ENCODE measurements around the gene TTF2. TPM values are rescaled to one million over a fixed set of nuclear protein-coding genes. Genes with fewer than 3 reads are reported as not detected.

The TTF2 gene
- total RNA-seq, 1 donor from 2014 or later, result 53.0 TPM

DNA sequence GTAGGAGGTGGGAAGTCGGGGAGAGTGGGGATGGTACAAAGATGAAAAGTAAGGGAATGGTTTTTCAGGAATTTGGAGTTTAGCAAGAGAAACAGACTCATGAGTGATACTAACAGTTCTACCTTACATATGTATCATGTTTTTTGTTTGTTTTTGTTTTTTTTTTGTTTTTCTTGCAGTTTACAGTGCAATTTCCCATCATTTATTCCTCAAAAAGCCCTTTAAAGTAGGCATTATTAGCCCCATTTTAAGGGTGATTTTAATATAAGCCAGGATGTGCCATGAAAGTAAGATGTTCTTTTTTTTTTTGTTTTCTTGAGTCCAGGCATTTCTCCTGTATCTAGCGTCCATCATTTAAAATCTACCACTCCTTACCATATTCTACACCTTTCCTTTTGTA, 75.2 kb downstream of the TTF2 start:
- no peak for DNase-seq (ENCODE audit: low read depth)
- TF ChIP-seq, protein P1, sequence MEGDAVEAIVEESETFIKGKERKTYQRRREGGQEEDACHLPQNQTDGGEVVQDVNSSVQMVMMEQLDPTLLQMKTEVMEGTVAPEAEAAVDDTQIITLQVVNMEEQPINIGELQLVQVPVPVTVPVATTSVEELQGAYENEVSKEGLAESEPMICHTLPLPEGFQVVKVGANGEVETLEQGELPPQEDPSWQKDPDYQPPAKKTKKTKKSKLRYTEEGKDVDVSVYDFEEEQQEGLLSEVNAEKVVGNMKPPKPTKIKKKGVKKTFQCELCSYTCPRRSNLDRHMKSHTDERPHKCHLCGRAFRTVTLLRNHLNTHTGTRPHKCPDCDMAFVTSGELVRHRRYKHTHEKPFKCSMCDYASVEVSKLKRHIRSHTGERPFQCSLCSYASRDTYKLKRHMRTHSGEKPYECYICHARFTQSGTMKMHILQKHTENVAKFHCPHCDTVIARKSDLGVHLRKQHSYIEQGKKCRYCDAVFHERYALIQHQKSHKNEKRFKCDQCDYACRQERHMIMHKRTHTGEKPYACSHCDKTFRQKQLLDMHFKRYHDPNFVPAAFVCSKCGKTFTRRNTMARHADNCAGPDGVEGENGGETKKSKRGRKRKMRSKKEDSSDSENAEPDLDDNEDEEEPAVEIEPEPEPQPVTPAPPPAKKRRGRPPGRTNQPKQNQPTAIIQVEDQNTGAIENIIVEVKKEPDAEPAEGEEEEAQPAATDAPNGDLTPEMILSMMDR (conservative IDR thresholded peaks at IDR 0.05; ENCODE audit: low read depth, low read length), result no peak
- no peak overlapping the region for H3K4me3 ChIP-seq (ENCODE audit: low read depth, low read length)

DNA sequence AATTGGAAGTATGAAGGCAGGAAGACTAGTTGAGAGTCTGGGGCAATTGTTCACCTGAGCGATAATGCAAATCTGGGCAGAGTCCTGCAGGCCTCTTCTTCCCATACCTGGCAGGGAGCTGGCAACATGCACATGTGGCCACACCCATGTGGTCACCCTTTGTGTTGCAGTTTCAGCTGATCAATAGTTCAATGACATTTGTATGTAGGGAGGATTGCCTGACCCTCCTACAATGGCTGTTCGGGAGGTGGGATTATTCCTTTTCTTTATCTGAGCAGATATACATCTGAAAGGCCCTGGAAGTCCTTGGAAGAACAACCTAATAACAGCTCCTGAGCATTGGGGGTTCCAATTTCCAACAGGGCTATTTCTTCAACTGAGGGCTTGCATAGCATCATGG, 76.6 kb downstream of the TTF2 start:
- no peak overlapping the region for H3K4me3 ChIP-seq (ENCODE audit: low read depth, low read length)
- no peak for DNase-seq (ENCODE audit: low read depth)
- TF ChIP-seq, protein P1 (conservative IDR thresholded peaks at IDR 0.05; ENCODE audit: low read depth, low read length), result no peak

DNA sequence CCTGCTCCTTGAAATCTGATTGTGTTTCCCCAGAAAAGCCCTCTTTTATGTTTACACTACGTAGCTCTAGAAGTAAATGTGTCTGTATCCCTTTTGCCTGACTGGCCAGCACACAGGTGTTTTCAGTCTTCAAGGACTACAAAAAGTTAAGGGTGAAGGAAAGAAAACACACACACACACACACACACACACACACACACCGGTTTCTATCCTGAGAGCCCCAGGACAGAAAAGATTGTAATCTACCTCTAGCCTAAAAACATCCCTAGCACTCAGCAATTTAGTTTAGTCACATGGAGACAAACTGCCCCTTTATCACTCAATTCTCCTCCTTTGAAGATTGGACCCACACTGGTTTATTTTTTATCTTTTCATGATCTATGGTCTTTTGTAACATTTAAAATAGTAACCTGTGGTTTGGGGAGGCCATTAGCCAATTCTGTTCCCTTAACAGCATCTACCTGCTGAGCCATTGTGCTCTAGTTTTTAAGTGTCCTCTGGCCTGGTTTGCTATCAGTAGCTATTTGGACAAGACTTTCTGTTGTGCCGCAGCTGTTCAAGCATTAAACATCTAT, 77.2 kb downstream of the TTF2 start:
- TF ChIP-seq, protein P1 (conservative IDR thresholded peaks at IDR 0.05; ENCODE audit: low read depth, low read length), result no peak
- H3K4me3 ChIP-seq (ENCODE audit: low read depth, low read length), result no peak overlapping the region
- no peak for DNase-seq (ENCODE audit: low read depth)

DNA sequence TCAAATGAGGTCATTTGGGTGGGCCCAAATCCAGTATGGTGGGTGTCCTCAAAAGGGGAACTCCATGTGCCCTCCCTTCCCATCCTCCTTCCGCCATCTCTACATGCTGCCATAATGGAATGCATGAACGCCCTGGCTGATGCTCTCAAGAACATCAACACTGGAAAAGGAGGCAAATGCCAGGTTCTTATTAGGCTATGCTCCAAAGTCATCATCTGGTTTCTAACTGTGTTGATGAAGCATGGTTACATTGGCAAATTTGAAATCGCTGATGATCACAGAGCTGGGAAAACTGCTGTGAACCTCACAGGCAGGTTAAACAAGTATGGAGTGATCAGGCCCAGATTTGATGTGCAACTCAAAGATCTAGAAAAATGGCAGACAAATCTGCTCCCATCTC, 78.0 kb downstream of the TTF2 start:
- TF ChIP-seq, protein P1 (conservative IDR thresholded peaks at IDR 0.05; ENCODE audit: low read depth, low read length), result no peak
- H3K4me3 ChIP-seq (ENCODE audit: low read depth, low read length), result no peak overlapping the region
- DNase-seq (ENCODE audit: low read depth), result no peak

DNA sequence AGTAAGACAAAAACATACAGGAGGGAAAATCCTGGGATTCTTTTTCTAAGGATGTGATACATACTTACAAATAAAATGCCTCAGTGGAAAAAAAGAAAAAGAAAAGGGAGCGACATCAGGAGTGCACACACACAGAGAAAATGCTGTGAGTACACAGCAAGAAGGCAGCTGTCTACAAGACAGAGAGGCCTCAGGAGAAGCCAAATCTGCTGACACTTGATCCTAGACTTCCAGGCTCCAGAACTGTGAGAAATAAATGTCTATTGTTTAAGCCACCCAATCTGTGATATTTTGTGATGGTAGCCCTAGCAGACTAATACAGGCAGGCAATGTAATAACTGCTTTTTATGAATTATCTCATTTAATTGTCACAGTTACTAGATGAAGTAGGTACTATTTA, 78.4 kb downstream of the TTF2 start:
- DNase-seq (ENCODE audit: low read depth), result no peak
- TF ChIP-seq, protein P1 (conservative IDR thresholded peaks at IDR 0.05; ENCODE audit: low read depth, low read length), result no peak
- H3K4me3 ChIP-seq (ENCODE audit: low read depth, low read length), result no peak overlapping the region

DNA sequence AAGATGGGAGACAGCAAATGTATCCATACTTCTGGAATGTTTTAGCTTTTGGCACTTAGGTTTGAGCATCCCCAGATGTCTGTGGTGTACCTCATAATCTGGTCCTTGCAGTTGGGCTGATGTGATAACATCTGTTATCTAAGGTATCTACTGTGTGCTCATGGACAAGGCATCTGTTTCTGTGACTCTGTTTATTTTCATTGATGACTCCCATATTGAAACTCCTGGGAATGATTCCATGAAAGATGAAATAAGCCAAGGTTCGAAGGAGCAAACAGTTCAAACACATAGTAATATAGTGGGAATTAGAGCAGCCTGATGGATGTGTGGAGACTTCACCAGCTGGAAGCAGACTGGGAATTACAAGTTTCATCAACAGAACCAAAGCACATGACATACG, 82.1 kb downstream of the TTF2 start:
- DNase-seq (ENCODE audit: low read depth), result no peak
- TF ChIP-seq, protein P1 (conservative IDR thresholded peaks at IDR 0.05; ENCODE audit: low read depth, low read length), result no peak
- H3K4me3 ChIP-seq (ENCODE audit: low read depth, low read length), result no peak overlapping the region

DNA sequence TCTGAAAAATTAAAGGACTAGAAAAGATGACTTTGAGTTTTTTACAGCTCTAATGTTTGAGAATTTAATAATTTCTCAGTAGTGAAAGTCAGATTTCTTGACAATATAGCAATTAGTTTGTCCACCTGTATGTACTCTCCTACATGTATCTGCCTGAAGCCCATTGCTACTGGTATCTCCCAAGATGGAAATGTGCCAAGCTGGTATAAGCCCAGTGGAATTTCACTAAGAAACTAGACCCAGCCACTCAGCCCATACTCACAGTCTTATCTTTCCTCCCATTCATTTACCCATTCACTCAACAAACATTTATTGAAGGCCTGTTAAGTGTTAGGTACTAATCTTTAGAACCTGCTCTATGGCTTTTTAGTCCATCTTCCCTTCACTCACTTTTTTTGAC, 83.0 kb downstream of the TTF2 start:
- TF ChIP-seq, protein P1 (conservative IDR thresholded peaks at IDR 0.05; ENCODE audit: low read depth, low read length), result no peak
- H3K4me3 ChIP-seq (ENCODE audit: low read depth, low read length), result no peak overlapping the region
- no peak for DNase-seq (ENCODE audit: low read depth)
